Adrenal gland (tissue), 5 donors: ENCODE results near the gene FAM25A.

ENCODE experiments used
- POLR2A ChIP-seq, 2 donors: fragments of 450-650 bp; IDR thresholded peaks; one replicate each; pipeline ENCODE4 v1.6.1; 2017; ENCODE audit warnings: antibody characterized with exemption in 2 of 2, mild to moderate bottlenecking in 2 of 2, moderate library complexity in 1 of 2
- TF ChIP-seq, protein P1 (sequence below), 6 experiments: fragments of 450-650 bp in 4 of 6; fragments of 200-600 bp in 2 of 6; sonication (generic) in 1 of 6; IDR thresholded peaks; 1 replicate in 5 of 6; 2 replicates in 1 of 6; pipeline versions ENCODE4 v1.5.1 to v1.8.0; 2016 to 2021; ENCODE audit warnings: antibody characterized with exemption in 6 of 6, mild to moderate bottlenecking in 2 of 6, moderate library complexity in 1 of 6
- donor health status: DM: no; HTN: no; CAD: no.

DNA sequence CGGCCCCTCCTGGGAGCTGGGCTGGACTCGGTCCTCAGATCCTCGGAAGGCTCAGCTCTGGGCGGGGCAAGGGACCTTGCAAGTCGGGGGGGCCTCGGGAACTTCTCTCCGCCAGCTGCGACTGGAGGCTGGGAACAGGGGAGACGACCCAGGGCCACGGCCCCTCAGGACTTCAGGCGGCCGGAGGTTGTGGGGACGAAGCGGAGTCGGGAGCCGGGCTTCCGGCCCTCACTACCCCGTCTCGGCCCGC is 49.2 kb upstream of the FAM25A start:
- TF ChIP-seq, protein P1, sequence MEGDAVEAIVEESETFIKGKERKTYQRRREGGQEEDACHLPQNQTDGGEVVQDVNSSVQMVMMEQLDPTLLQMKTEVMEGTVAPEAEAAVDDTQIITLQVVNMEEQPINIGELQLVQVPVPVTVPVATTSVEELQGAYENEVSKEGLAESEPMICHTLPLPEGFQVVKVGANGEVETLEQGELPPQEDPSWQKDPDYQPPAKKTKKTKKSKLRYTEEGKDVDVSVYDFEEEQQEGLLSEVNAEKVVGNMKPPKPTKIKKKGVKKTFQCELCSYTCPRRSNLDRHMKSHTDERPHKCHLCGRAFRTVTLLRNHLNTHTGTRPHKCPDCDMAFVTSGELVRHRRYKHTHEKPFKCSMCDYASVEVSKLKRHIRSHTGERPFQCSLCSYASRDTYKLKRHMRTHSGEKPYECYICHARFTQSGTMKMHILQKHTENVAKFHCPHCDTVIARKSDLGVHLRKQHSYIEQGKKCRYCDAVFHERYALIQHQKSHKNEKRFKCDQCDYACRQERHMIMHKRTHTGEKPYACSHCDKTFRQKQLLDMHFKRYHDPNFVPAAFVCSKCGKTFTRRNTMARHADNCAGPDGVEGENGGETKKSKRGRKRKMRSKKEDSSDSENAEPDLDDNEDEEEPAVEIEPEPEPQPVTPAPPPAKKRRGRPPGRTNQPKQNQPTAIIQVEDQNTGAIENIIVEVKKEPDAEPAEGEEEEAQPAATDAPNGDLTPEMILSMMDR (IDR thresholded peaks at IDR 0.05) = no peak
- peak; percentile 82 to 93 for TF ChIP-seq POLR2A (IDR thresholded peaks at IDR 0.05)
